HEK293T (cell line): ENCODE data around the gene SH2B2.
"Not testable (repeated sequence)": the region's sequence is repeated elsewhere in the genome, so short reads cannot be mapped to it uniquely, and the experiment has no call there.

Experiments used
- ARNT ChIP-seq: fragments of 450-650 bp; IDR thresholded peaks from 2 replicates; pipeline ENCODE4 v1.6.1; 2017; ENCODE audit warnings: mild to moderate bottlenecking
- ELF4 ChIP-seq: fragments of 450-650 bp; IDR thresholded peaks from 2 replicates; pipeline ENCODE4 v1.6.1; 2017; ENCODE audit warnings: antibody characterized with exemption
- FOXA1 ChIP-seq: fragments of 450-650 bp; IDR thresholded peaks from 2 replicates; pipeline ENCODE4 v1.6.1; 2016; ENCODE audit warnings: mild to moderate bottlenecking
- FOXM1 ChIP-seq: fragments of 450-650 bp; IDR thresholded peaks from 2 replicates; pipeline ENCODE4 v1.6.1; 2017; ENCODE audit warnings: mild to moderate bottlenecking, borderline replicate concordance
- NFRKB ChIP-seq: fragments of 450-650 bp; IDR thresholded peaks from 2 replicates; pipeline ENCODE4 v1.6.1; 2016; ENCODE audit warnings: mild to moderate bottlenecking, moderate library complexity
- TARDBP ChIP-seq: fragments of 450-650 bp; IDR thresholded peaks from 2 replicates; pipeline ENCODE4 v1.6.1; 2016

GRCh38 chr7:102365390-102365789, 78.7 kb downstream of the SH2B2 start:
- TF ChIP-seq TARDBP, FOXM1, ARNT, ELF4, NFRKB, FOXA1: not testable (repeated sequence)
